HepG2 (cell line): ENCODE measurements around the gene RPS10. TPM values are rescaled to one million over a fixed set of nuclear protein-coding genes. Genes with fewer than 3 reads are reported as not detected.

ENCODE experiments used
- ATF2 ChIP-seq: sonication (generic); formaldehyde crosslinking; IDR thresholded peaks from 2 replicates; pipeline ENCODE4 v1.4.0; 2020; ENCODE audit warnings: missing genetic modification reagents
- CEBPG ChIP-seq: IDR thresholded peaks from 2 replicates; pipeline ENCODE4 v1.6.1; 2016
- CENPT ChIP-seq: sonication (generic); formaldehyde crosslinking; IDR thresholded peaks from 2 replicates; pipeline ENCODE4 v1.8.0; 2022; ENCODE audit warnings: low read depth, mild to moderate bottlenecking, moderate library complexity, missing genetic modification reagents
- CREB3 ChIP-seq: sonication (generic); formaldehyde crosslinking; IDR thresholded peaks from 2 replicates; pipeline ENCODE4 v1.5.0; 2020; ENCODE audit warnings: missing genetic modification reagents
- DMAP1 ChIP-seq: IDR thresholded peaks from 2 replicates; pipeline ENCODE4 v1.6.1; 2016
- HDAC2 ChIP-seq: sonication (generic); formaldehyde crosslinking; IDR thresholded peaks from 2 replicates; pipeline ENCODE4 v1.4.0; 2020; ENCODE audit warnings: missing genetic modification reagents
- MEIS2 ChIP-seq: sonication (generic); formaldehyde crosslinking; IDR thresholded peaks from 2 replicates; pipeline ENCODE4 v1.9.0; 2021; ENCODE audit warnings: mild to moderate bottlenecking, missing genetic modification reagents
- PRMT3 ChIP-seq: sonication (generic); formaldehyde crosslinking; IDR thresholded peaks from 2 replicates; pipeline ENCODE4 v1.8.1; 2022; ENCODE audit warnings: low read depth, mild to moderate bottlenecking, moderate library complexity, missing genetic modification reagents, borderline replicate concordance
- SP4 ChIP-seq: sonication (generic); formaldehyde crosslinking; IDR thresholded peaks from 2 replicates; pipeline ENCODE4 v1.8.1; 2023; ENCODE audit warnings: mild to moderate bottlenecking, missing genetic modification reagents
- SRSF4 ChIP-seq: fragments of 200-400 bp; formaldehyde crosslinking; IDR thresholded peaks from one replicate; pipeline ENCODE4 v1.6.1; 2018; ENCODE audit warnings: mild to moderate bottlenecking, low read depth, low read length, moderate library complexity; ENCODE audit not compliant: poor library complexity, severe bottlenecking
- TERF1 ChIP-seq: sonication (generic); formaldehyde crosslinking; IDR thresholded peaks from 2 replicates; pipeline ENCODE4 v1.8.0; 2022; ENCODE audit warnings: mild to moderate bottlenecking, missing genetic modification reagents, moderate library complexity
- ZBED4 ChIP-seq: sonication (generic); formaldehyde crosslinking; IDR thresholded peaks from 2 replicates; pipeline ENCODE4 v1.4.0; 2020; ENCODE audit warnings: missing genetic modification reagents, borderline replicate concordance
- ZNF639 ChIP-seq: conservative IDR thresholded peaks from 2 replicates; pipeline ENCODE4 v1.6.1; 2018; ENCODE audit warnings: missing genetic modification reagents
- ZNF644 ChIP-seq: IDR thresholded peaks from 2 replicates; pipeline ENCODE4 v1.6.1; 2016; ENCODE audit warnings: low read depth
- ZNF782 ChIP-seq: sonication (generic); formaldehyde crosslinking; IDR thresholded peaks from 2 replicates; pipeline ENCODE4 v1.4.0; 2020; ENCODE audit warnings: missing genetic modification reagents, mild to moderate bottlenecking, borderline replicate concordance
- ZNF784 ChIP-seq: sonication (generic); formaldehyde crosslinking; IDR thresholded peaks from 2 replicates; pipeline ENCODE4 v1.5.1; 2020; ENCODE audit warnings: missing genetic modification reagents, mild to moderate bottlenecking, borderline replicate concordance
- ZSCAN5A ChIP-seq: sonication (generic); formaldehyde crosslinking; IDR thresholded peaks from 2 replicates; pipeline ENCODE4 v1.8.0; 2022; ENCODE audit warnings: mild to moderate bottlenecking, missing genetic modification reagents, borderline replicate concordance
- polyA plus RNA-seq, 8 experiments: library from polyadenylated mRNA; depleted of rRNA in 3 of 8; stranded (reverse) in 7 of 8; unstranded in 1 of 8; fragments of >200 nt; fragmentation: Illumina TruSeq in 4 of 8; extraction: Trizol in 4 of 8; gene quantifications; 2 replicates each; pipeline versions ENCODE4 v1.2.1 to v1.2.3, GENCODE V29; 2011 to 2016; ENCODE audit warnings: low read depth in 4 of 8, missing spikeins in 1 of 8, mixed read lengths in 1 of 8; ENCODE audit not compliant: insufficient read depth in 1 of 8
- total RNA-seq, 5 experiments: library from RNA; depleted of rRNA; stranded (reverse); fragments of >200 nt; fragmentation: Illumina TruSeq; extraction: Trizol; gene quantifications; 2 replicates each; pipeline ENCODE4 v1.2.3, GENCODE V29; 2016; ENCODE audit warnings: low read depth in 1 of 5

Gene RPS10
- total and polyA plus RNA-seq, 2 of the 13 experiments (the other 11 are each of a cell fraction or from before 2014, with no cell fraction given) = 2,909 to 4,648 TPM

- TF ChIP-seq CREB3 (CRISPR knock-in tag) = no peak
- peak; percentile 52; the same call in 1 of the 2 replicates for TF ChIP-seq ATF2 (CRISPR knock-in tag)
- no peak for TF ChIP-seq SRSF4
- TF ChIP-seq HDAC2 (CRISPR knock-in tag) = peak; percentile 89
- 0 out of 2 replicates have a peak, but pooled peaks have one; percentile 68 for TF ChIP-seq ZNF782 (CRISPR knock-in tag)
- TF ChIP-seq DMAP1 = peak; percentile 87
- peak; percentile 89; the same call in 1 of the 2 replicates for TF ChIP-seq CENPT
- peak; percentile 70; the same call in 1 of the 2 replicates for TF ChIP-seq SP4
- TF ChIP-seq ZNF784 (CRISPR knock-in tag) = no peak
- 0 out of 2 replicates have a peak, but pooled peaks have one; percentile 1 for TF ChIP-seq TERF1
- TF ChIP-seq ZNF639 (CRISPR knock-in tag) = peak; percentile 74; the same call in 1 of the 2 replicates
- 0 out of 2 replicates have a peak, but pooled peaks have one; percentile 19 for TF ChIP-seq ZBED4
- TF ChIP-seq MEIS2 = peak; percentile 70; the same call in 1 of the 2 replicates
- peak; percentile 18; the same call in 1 of the 2 replicates for TF ChIP-seq ZNF644
- TF ChIP-seq PRMT3 (CRISPR knock-in tag) = peak; percentile 69; the same call in 1 of the 2 replicates
- peak; percentile 41 for TF ChIP-seq CEBPG (CRISPR knock-in tag)
- TF ChIP-seq ZSCAN5A (CRISPR knock-in tag) = no peak; the same call in 1 of the 2 replicates
Observed at GRCh38 chr6:34392497-34393190, 33.2 kb downstream of the RPS10 start, which contains the start of gene NUDT3 (continued).
